Gastrocnemius medialis (tissue), 4 donors: ENCODE results near the gene KIAA0930.

Experiments
- POLR2A ChIP-seq, 2 donors: fragments of 450-650 bp; IDR thresholded peaks; one replicate each; pipeline ENCODE4 v1.6.1; 2017; ENCODE audit warnings: antibody characterized with exemption in 2 of 2, mild to moderate bottlenecking in 2 of 2, moderate library complexity in 2 of 2
- TF ChIP-seq, protein P1 (sequence below), 5 experiments: fragments of 450-650 bp in 3 of 5; fragments of 200-600 bp in 2 of 5; sonication (generic) in 2 of 5; IDR thresholded peaks in 4 of 5; conservative IDR thresholded peaks in 1 of 5; 1 replicate in 4 of 5; 2 replicates in 1 of 5; pipeline ENCODE4 v1.5.1; 2016 to 2019; ENCODE audit warnings: antibody characterized with exemption in 5 of 5, mild to moderate bottlenecking in 3 of 5, moderate library complexity in 3 of 5

DNA sequence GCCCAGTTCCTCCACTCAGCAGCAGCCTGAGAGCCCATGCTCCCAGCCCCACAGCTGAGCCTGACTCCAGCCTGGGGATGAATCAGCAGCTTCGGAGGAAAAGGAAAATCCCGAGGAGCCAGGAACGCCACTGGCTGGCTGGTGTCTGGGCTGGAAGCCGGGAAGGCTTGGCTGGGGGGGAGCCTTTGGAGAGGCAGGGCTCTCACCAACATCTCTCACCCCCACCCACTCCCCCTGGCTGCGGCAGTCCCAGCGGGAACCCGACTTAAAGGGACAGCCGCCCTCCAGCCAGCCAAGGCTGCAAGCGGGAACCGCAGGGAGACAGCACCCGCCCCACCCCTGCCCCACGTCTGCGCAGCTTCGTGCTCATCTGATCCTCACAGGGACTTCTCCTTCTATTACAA lies 28.4 kb downstream of the KIAA0930 start:
- TF ChIP-seq, protein P1, sequence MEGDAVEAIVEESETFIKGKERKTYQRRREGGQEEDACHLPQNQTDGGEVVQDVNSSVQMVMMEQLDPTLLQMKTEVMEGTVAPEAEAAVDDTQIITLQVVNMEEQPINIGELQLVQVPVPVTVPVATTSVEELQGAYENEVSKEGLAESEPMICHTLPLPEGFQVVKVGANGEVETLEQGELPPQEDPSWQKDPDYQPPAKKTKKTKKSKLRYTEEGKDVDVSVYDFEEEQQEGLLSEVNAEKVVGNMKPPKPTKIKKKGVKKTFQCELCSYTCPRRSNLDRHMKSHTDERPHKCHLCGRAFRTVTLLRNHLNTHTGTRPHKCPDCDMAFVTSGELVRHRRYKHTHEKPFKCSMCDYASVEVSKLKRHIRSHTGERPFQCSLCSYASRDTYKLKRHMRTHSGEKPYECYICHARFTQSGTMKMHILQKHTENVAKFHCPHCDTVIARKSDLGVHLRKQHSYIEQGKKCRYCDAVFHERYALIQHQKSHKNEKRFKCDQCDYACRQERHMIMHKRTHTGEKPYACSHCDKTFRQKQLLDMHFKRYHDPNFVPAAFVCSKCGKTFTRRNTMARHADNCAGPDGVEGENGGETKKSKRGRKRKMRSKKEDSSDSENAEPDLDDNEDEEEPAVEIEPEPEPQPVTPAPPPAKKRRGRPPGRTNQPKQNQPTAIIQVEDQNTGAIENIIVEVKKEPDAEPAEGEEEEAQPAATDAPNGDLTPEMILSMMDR (IDR thresholded peaks at IDR 0.05 in 4 of 5, conservative IDR thresholded peaks at IDR 0.05 in 1 of 5): peak in 2 of 5 experiments; percentile 25 to 36
- TF ChIP-seq POLR2A (IDR thresholded peaks at IDR 0.05): peak in 1 of 2 donors; percentile 38
